SK-N-MC (cell line): ENCODE measurements around the gene JPH3.

Source experiments
- EZH2 ChIP-seq: fragments of 200-600 bp; sonication (generic); IDR thresholded peaks from one replicate; pipeline ENCODE4 v1.6.1; 2017; ENCODE audit warnings: antibody characterized with exemption
- FOXP2 ChIP-seq: optimal IDR thresholded peaks from 2 replicates; pipeline ENCODE3; 2011; ENCODE audit warnings: mild to moderate bottlenecking, moderate library complexity; ENCODE audit not compliant: insufficient read depth; ENCODE audit errors: extremely low read length, control extremely low read depth
- POLR2AphosphoS5 ChIP-seq: IDR thresholded peaks from 2 replicates; pipeline ENCODE4 v1.6.1; 2012; ENCODE audit warnings: mild to moderate bottlenecking, low read depth, low read length, borderline replicate concordance

GRCh38 chr16:87701078-87701460 lies 98.8 kb downstream of the JPH3 start:
- TF ChIP-seq EZH2 (no peak), POLR2AphosphoS5 (no peak), FOXP2 (no peak)
